Epithelial cell of esophagus (primary cell): ENCODE results near the gene MRPS35.

ENCODE experiments used
- DNase-seq: peaks from one replicate; pipeline ENCODE4 v3.0.0; 2010; ENCODE audit warnings: low read depth
- H3K4me3 ChIP-seq: 2 replicates; pipeline ENCODE4 v1.5.1; 2011; ENCODE audit warnings: mild to moderate bottlenecking, low read length, control low read depth
- CTCF ChIP-seq: IDR thresholded peaks from 2 replicates; pipeline ENCODE4 v1.5.1; 2011; ENCODE audit warnings: low read depth, mild to moderate bottlenecking, low read length, control low read depth, inconsistent platforms; ENCODE audit not compliant: insufficient read depth; ENCODE audit errors: missing control alignments

MRPS35 gene

DNA sequence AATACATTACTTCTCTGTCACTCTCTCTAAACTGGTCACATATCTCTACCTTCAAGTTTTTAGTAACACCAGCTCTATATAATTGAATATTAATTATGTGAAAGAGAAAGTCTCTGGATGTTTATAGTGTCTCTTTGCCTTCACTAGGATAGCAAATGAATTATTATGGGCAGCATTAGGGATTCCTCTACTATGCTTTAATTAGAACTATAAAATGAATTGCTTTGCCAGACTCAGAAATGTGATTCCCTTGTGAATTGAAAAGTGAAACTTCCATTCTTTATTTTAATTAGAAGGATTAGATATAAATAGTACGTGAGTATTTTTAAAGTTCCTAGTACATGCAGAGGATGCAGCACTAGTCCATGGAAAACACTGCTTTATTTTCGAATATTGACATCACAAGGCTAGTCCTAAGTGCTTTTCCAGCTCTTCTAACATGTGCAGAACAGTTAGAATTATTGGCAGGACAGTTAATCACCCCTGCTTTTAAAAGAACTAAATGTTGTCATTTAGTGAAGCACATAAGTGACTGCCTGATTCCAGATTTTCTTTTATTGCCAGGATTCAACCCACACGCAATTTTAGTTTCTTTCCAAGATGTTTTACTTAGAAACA, 37.4 kb upstream of the MRPS35 start:
- TF ChIP-seq CTCF = no peak
- DNase-seq = no peak
- no peak overlapping the region for H3K4me3 ChIP-seq

DNA sequence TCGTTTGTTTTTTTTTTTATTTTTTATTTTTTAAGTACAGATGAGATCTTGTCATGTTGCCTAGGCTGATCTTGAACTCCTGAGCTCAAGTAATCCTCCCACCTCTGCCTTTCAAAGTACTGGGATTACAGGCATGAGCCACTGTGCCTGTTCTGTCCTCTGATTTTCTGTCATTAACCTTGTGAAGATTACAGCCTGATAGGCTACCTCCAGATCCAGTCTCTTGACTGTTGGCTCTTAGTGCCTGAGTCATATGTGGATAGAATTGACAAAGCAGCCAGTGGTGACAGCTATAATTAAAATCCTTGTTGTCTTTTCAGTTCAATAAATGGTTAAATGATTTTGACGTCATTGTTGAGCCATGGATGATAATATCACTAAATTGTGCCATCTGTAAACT, 35.6 kb upstream of the MRPS35 start:
- no peak overlapping the region for H3K4me3 ChIP-seq
- no peak for DNase-seq
- no peak for TF ChIP-seq CTCF

DNA sequence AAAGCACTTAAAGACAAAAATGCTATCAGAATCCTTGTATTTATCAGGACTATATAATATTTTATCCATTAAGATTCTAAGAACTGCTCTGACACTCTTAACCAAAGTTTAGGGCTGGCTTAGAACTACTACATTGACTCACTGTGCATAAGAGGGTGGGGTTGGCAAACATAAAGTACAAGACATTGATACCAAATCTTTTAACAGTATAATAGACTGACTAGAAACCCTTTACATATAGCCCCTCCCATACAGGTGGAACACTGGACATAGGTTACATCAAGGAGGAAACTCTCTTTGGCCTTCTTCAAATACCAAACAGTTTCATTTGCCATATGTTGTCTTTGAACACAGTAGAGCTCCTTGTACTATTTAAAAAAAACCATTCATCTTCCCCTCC, 30.0 kb upstream of the MRPS35 start:
- H3K4me3 ChIP-seq = no peak overlapping the region
- DNase-seq = no peak
- TF ChIP-seq CTCF = no peak

DNA sequence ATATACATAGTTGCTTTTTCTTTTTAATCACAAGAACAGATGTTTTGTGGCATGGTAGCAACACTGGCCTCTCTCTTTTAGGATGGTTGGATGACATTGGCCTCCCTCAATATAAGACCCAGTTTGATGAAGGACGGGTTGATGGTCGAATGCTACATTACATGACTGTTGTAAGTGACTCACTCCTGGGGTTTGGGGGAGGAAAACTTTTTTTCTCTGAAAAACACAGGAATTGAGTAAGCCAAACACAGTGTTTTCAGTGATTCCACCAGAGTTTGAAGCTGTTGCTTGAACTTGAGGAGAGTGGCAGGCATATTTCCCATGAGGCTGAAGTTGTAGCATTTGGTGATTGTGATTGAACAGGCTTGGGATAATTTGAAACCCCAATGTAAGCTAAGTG, 28.1 kb upstream of the MRPS35 start:
- no peak for TF ChIP-seq CTCF
- no peak for DNase-seq
- H3K4me3 ChIP-seq = no peak overlapping the region

GRCh38 chr12:27685274-27685673, 25.4 kb upstream of the MRPS35 start:
- TF ChIP-seq CTCF = no peak
- no peak for DNase-seq
- H3K4me3 ChIP-seq = no peak overlapping the region

DNA sequence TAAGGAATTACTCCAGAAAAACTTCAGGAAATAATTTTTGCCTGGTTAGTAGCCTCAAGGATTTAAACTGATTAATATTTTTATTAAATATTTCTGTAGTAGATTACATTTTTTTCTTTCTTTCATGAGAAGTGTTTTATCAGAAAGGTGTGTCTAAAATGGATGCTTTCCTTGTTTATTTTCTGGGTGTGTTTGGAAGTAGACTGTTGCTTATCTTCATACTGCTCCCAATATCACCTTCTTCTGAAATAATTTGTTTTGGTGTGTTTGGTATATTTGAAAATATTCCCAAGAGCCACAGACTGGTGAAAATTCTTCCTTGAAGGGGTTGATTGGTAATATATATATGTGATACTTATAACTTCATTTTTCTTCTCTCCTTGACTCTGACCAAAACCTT, 24.5 kb upstream of the MRPS35 start:
- no peak for TF ChIP-seq CTCF
- no peak for DNase-seq
- H3K4me3 ChIP-seq = no peak overlapping the region

DNA sequence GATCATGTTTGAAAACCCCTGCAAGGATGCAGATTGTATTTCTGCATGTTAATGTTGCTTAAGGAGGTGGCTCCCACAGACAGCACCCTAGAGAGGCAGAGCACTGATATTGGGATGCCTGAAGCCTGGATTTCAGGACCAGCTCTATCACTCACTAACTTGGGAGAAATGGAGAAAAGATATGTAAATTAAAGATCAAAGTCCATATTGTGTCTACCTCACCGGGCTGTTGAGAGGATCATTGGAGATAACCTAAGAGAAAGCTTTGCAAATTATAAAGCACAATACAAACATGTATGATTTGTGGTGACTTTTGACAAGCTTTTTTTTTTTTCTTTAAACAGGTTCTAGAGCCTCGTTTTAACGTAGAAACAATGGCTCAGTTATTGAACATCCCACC, 22.0 kb upstream of the MRPS35 start:
- no peak overlapping the region for H3K4me3 ChIP-seq
- DNase-seq = no peak
- no peak for TF ChIP-seq CTCF
